GM18867 (cell line): ENCODE measurements around the gene VPS13D.
"Not testable (repeated sequence)": the region's sequence is repeated elsewhere in the genome, so short reads cannot be mapped to it uniquely, and the experiment has no call there.

Source experiments
- ATAC-seq: cut with Tn5 transposase; IDR thresholded peaks from one replicate; pipeline ENCODE4 v1.9.1; 2021; ENCODE audit warnings: mild to moderate bottlenecking, moderate library complexity; ENCODE audit not compliant: unreplicated experiment

The VPS13D gene

GRCh38 chr1:12505639-12506280 lies 275.9 kb downstream of the VPS13D start:
- no peak for ATAC-seq

- ATAC-seq, result no peak
Measured at GRCh38 chr1:12506281-12507280, 276.8 kb downstream of the VPS13D start.

- ATAC-seq, result no peak
Measured at GRCh38 chr1:12507631-12508030, 277.8 kb downstream of the VPS13D start.

- no peak for ATAC-seq
Measured at GRCh38 chr1:12508849-12509248, 279.0 kb downstream of the VPS13D start.

- ATAC-seq, result no peak
Measured at GRCh38 chr1:12511128-12511484, 281.3 kb downstream of the VPS13D start.

GRCh38 chr1:12511516-12512468 lies 282.0 kb downstream of the VPS13D start:
- ATAC-seq, result no peak

GRCh38 chr1:12513181-12513580 lies 283.4 kb downstream of the VPS13D start:
- no peak for ATAC-seq

- no peak for ATAC-seq
Measured at GRCh38 chr1:12514590-12514989, 284.8 kb downstream of the VPS13D start.

- ATAC-seq, result no peak
Measured at GRCh38 chr1:12515234-12515633, 285.4 kb downstream of the VPS13D start.

GRCh38 chr1:12516741-12517140 lies 286.9 kb downstream of the VPS13D start:
- no peak for ATAC-seq

GRCh38 chr1:12518931-12519692 lies 289.3 kb downstream of the VPS13D start:
- ATAC-seq, result no peak

- ATAC-seq, result no peak
Measured at GRCh38 chr1:12519693-12520364, 290.0 kb downstream of the VPS13D start.

- ATAC-seq, result no peak
Measured at GRCh38 chr1:12521096-12521495, 291.3 kb downstream of the VPS13D start.

- not testable (repeated sequence) for ATAC-seq
Measured at GRCh38 chr1:12522780-12523179, 292.9 kb downstream of the VPS13D start.

GRCh38 chr1:12524266-12524665 lies 294.4 kb downstream of the VPS13D start:
- no peak for ATAC-seq

- ATAC-seq, result no peak
Measured at GRCh38 chr1:12525311-12526181, 295.7 kb downstream of the VPS13D start.

- ATAC-seq, result no peak
Measured at GRCh38 chr1:12527564-12527963, 297.7 kb downstream of the VPS13D start.

GRCh38 chr1:12528021-12528852 lies 298.4 kb downstream of the VPS13D start:
- ATAC-seq, result no peak
